HG03097 (cell line): Measurements from ENCODE around the gene ZFP57.

ENCODE experiments used
- ATAC-seq: cut with Tn5 transposase; IDR thresholded peaks from one replicate; pipeline ENCODE4 v1.9.1; 2021; ENCODE audit not compliant: unreplicated experiment, low FRiP score

ZFP57 gene

GRCh38 chr6:29656157-29656556, 24.8 kb downstream of the ZFP57 start:
- ATAC-seq, result no peak

GRCh38 chr6:29655658-29656057, 25.3 kb downstream of the ZFP57 start:
- ATAC-seq, result no peak

- no peak for ATAC-seq
Observed at GRCh38 chr6:29653452-29654038, 27.4 kb downstream of the ZFP57 start.

GRCh38 chr6:29652198-29652584, 28.8 kb downstream of the ZFP57 start:
- no peak for ATAC-seq

- no peak for ATAC-seq
Observed at GRCh38 chr6:29651413-29652197, 29.3 kb downstream of the ZFP57 start.

GRCh38 chr6:29649701-29650673, 31.0 kb downstream of the ZFP57 start:
- peak; percentile 96 for ATAC-seq

- ATAC-seq, result no peak
Observed at GRCh38 chr6:29647927-29648642, 32.9 kb downstream of the ZFP57 start.

GRCh38 chr6:29641430-29642148, 39.4 kb downstream of the ZFP57 start:
- ATAC-seq, result no peak

GRCh38 chr6:29637247-29637646, 43.7 kb downstream of the ZFP57 start:
- ATAC-seq, result no peak

GRCh38 chr6:29633534-29633905, 47.4 kb downstream of the ZFP57 start:
- ATAC-seq, result no peak

- peak; percentile 69 for ATAC-seq
Observed at GRCh38 chr6:29632789-29633533, 48.0 kb downstream of the ZFP57 start, which contains the start of gene GABBR1. Gene GABBR1, minus strand, starts transcription at chr6:29633183. Its CDS starts 798 bp downstream, at chr6:29632385.

GRCh38 chr6:29631860-29632731, 48.9 kb downstream of the ZFP57 start:
- no peak for ATAC-seq

- ATAC-seq, result no peak
Observed at GRCh38 chr6:29631209-29631810, 49.6 kb downstream of the ZFP57 start.

- ATAC-seq, result no peak
Observed at GRCh38 chr6:29630315-29630714, 50.6 kb downstream of the ZFP57 start.

GRCh38 chr6:29629571-29629970, 51.4 kb downstream of the ZFP57 start:
- ATAC-seq, result no peak

- ATAC-seq, result no peak
Observed at GRCh38 chr6:29628419-29629281, 52.3 kb downstream of the ZFP57 start.
